Esophagus squamous epithelium (tissue), 4 donors: ENCODE measurements around the gene ALG1.
"Not testable (repeated sequence)": the region's sequence is repeated elsewhere in the genome, so short reads cannot be mapped to it uniquely, and the experiment has no call there.

Experiments
- CTCF ChIP-seq, 6 experiments: fragments of 450-650 bp in 4 of 6; fragments of 200-600 bp in 2 of 6; sonication (generic) in 2 of 6; IDR thresholded peaks; one replicate each; pipeline ENCODE4 v1.5.1; 2016 to 2019; ENCODE audit warnings: antibody characterized with exemption in 6 of 6, mild to moderate bottlenecking in 4 of 6, moderate library complexity in 4 of 6
- POLR2A ChIP-seq, 4 donors: fragments of 450-650 bp; IDR thresholded peaks; one replicate each; pipeline ENCODE4 v1.6.1; 2017; ENCODE audit warnings: antibody characterized with exemption in 4 of 4, mild to moderate bottlenecking in 4 of 4, moderate library complexity in 3 of 4

- TF ChIP-seq POLR2A, CTCF (IDR thresholded peaks at IDR 0.05): not testable (repeated sequence)
These were observed 16.6 kb downstream of the ALG1 start for GRCh38 chr16:5088086-5088790.
